HG03175 (cell line): ENCODE results near the gene TRAM2.

Source experiments
- ATAC-seq: cut with Tn5 transposase; IDR thresholded peaks from one replicate; pipeline ENCODE4 v1.9.1; 2021; ENCODE audit warnings: mild to moderate bottlenecking, moderate library complexity; ENCODE audit not compliant: unreplicated experiment

TRAM2 gene

GRCh38 chr6:52571099-52571755, 5.6 kb downstream of the TRAM2 start:
- no peak for ATAC-seq

- ATAC-seq = no peak
These were observed 6.6 kb downstream of the TRAM2 start for GRCh38 chr6:52570291-52570700.

GRCh38 chr6:52568320-52568719, 8.5 kb downstream of the TRAM2 start:
- ATAC-seq = no peak

- no peak for ATAC-seq
These were observed 10.0 kb downstream of the TRAM2 start for GRCh38 chr6:52566853-52567279.

- ATAC-seq = no peak
These were observed 10.7 kb downstream of the TRAM2 start for GRCh38 chr6:52566201-52566600.

- ATAC-seq = no peak
These were observed 12.0 kb downstream of the TRAM2 start for GRCh38 chr6:52564856-52565255.

- no peak for ATAC-seq
These were observed 13.9 kb downstream of the TRAM2 start for GRCh38 chr6:52562911-52563310.

- no peak for ATAC-seq
These were observed 16.4 kb downstream of the TRAM2 start for GRCh38 chr6:52560462-52560861.

GRCh38 chr6:52558266-52559000, 18.4 kb downstream of the TRAM2 start:
- ATAC-seq = no peak

GRCh38 chr6:52557389-52558265, 19.2 kb downstream of the TRAM2 start:
- no peak for ATAC-seq

GRCh38 chr6:52555518-52556233, 21.2 kb downstream of the TRAM2 start:
- no peak for ATAC-seq

GRCh38 chr6:52554684-52555280, 22.1 kb downstream of the TRAM2 start:
- no peak for ATAC-seq

- ATAC-seq = no peak
These were observed 23.1 kb downstream of the TRAM2 start for GRCh38 chr6:52553719-52554118.

GRCh38 chr6:52553158-52553557, 23.7 kb downstream of the TRAM2 start:
- no peak for ATAC-seq

- ATAC-seq = peak; percentile 87
These were observed 24.6 kb downstream of the TRAM2 start for GRCh38 chr6:52552278-52552643.

GRCh38 chr6:52551483-52552277, 25.2 kb downstream of the TRAM2 start:
- ATAC-seq = no peak

GRCh38 chr6:52550870-52551269, 26.0 kb downstream of the TRAM2 start:
- ATAC-seq = no peak

- no peak for ATAC-seq
These were observed 26.8 kb downstream of the TRAM2 start for GRCh38 chr6:52550014-52550575.

- ATAC-seq = no peak
These were observed 27.4 kb downstream of the TRAM2 start for GRCh38 chr6:52549428-52549827.
